NCI-H2227 (cell line): ENCODE results near the gene MROH9.

ENCODE experiments used
- DNase-seq: peaks from one replicate; lab custom pipeline; 2025; ENCODE audit not compliant: unreplicated experiment; lab: John Stamatoyannopoulos, UW

The MROH9 gene

DNA sequence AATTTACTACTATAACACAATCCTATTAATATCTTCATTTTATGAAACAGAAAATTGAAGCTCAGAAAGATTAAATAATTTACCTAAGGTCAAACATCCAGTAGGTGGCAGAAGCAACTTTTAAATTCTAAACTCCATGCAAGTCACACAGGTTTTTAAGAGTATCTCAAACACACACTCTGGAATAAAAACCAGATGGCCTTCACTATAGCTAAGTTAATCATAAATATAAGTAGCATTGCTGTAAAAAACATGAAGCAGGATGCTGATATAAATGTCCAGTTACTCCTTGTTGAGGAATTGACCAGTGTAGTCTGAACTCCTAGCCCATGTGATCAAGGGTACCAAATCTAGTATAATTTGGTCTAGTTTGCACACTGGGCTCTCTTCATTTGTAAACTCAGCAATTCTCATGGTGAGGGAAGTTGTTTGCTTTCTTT lies 146.0 kb downstream of the MROH9 start:
- no peak for DNase-seq

GRCh38 chr1:171081763-171082201 lies 146.4 kb downstream of the MROH9 start:
- DNase-seq = no peak

DNA sequence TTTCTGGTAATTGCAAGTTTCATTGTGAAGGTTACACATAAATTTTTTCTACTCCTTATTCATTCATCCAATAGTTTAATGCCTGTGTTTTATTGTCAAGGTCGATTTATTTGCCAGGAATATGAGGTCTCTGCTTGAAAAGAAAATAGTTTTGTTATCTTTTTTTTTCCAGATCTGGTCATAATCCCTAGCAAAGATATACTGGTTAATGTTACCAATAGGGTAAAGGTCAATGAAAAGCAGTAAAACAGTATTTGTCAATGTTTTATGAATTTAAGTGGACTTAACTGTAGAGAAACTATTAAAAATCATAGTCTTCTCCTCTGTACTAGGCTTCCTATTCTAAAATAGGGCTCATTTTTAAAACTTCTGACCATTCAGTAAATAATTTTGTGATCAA lies 147.3 kb downstream of the MROH9 start:
- no peak for DNase-seq

DNA sequence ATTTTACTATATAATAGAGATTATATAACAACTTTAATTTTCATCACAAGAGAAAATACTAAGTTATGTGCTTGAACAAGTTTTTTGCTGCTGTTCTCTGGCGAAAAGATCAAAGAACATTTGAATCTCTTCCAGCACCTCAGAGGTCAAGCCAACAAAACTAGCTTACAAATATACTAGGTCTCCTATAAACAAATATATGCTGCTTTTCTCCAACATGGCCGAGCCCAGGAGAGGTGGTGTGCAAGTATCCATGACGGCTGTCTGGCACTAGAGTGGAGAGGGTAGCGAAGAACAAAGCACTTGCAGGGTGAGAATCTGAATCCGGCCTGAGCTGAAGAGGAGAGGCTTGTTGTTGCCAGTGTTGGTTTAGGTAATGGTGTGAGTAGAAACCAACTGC lies 147.9 kb downstream of the MROH9 start:
- DNase-seq = no peak

DNA sequence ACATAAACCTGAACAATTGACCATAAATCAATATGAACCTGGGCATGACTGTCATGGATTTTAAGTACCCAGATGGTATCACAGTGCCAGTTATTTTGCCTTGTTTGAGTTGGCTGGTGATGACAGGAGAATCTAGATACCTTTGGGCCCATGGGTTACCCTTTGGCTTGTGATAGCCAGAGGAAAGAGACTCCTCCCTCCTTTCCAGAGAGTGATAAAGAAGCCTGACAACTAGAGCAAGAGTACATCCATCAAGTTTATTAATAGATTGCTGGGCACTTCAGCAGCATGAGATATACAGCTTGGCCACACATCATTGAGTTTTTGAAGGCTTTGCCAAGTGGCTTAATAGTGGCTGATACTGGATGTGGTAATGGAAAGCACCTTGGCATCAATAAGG lies 148.8 kb downstream of the MROH9 start:
- DNase-seq = no peak

DNA sequence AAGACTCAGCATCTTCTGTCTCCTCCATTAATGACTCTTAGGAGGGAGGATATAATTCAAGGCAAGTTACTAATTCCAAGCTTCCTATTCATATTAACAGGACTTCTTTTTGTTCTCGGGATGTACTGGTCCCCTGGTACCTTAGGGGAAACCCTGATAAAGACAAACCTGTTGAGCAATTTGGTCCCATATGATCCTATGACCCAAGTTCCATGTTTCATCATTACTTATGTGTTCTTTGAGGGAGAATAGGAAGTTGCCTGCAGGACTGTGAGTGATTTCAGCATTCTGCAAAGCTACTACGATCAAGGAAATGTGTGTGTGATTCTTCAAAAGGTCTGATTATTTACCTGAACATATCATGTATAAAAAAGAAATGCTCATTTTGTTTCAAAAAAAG lies 149.5 kb downstream of the MROH9 start:
- no peak for DNase-seq

DNA sequence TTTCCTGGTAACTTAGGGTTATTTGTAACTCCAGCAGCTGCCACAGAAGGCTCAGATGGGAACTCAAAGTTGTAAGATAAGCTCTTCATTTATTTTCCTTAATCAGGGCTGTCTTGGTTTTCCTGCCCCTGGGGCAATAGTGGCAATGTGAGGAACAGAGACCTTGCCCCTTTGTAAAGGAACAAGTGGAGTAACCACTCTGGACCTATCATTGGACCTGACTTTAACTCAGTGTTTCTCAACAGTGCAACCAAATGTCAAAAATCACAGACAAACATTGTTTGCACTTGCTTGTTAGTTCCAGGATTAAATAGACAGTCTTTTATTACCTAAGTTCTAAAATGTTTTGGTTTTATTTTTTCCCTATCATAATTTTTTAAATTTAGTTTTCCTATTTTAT lies 152.6 kb downstream of the MROH9 start:
- DNase-seq = no peak

DNA sequence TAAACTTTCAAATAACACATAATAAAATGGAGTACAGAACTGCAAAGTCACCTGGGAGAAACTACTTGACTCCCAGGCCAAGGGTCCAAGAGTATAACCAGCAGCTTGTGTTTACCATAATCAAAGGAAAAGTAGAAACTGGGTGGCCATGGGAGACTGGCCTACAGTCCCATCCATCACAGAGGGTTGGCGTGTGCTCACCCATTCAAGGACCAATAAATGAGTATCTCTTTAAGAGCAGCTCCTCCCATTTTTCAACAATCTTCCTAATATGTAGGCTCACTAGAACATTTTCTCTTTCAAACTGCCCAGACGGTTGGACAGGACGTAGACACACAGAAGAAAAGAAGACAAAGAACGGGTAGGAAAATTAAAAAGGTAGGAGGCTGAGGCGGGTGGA lies 155.3 kb downstream of the MROH9 start, which contains the start of gene FMO3:
TSS of gene FMO3 (plus strand) at position 302 of the 400 bp plus-strand sequence. CDS start 1,754 bp downstream, outside the sequence.
- DNase-seq = no peak

GRCh38 chr1:171103862-171104261 lies 168.5 kb downstream of the MROH9 start:
- no peak for DNase-seq

GRCh38 chr1:171107262-171107940 lies 172.1 kb downstream of the MROH9 start:
- DNase-seq = no peak

DNA sequence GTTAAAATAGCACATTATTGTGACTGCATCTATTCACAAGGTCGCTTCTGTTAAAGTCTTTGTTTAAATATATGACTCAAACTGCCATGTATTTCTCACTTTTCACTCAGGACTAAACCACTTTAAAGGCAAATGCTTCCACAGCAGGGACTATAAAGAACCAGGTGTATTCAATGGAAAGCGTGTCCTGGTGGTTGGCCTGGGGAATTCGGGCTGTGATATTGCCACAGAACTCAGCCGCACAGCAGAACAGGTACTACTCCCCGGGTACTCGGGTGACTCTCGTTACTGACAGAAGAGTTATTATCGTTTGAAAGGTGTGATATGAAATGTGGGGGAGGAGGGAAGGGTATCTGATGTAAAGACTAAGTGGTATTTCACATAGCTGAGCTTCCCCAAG lies 172.6 kb downstream of the MROH9 start:
- DNase-seq = no peak

GRCh38 chr1:171109966-171110365 lies 174.6 kb downstream of the MROH9 start:
- no peak for DNase-seq

- no peak for DNase-seq
Observed at GRCh38 chr1:171110621-171111326, 175.4 kb downstream of the MROH9 start.

GRCh38 chr1:171112119-171112518 lies 176.8 kb downstream of the MROH9 start:
- no peak for DNase-seq

GRCh38 chr1:171113382-171113781 lies 178.0 kb downstream of the MROH9 start:
- no peak for DNase-seq
